MM.1S (cell line): ENCODE measurements around the gene ZIM2.
"Not testable (repeated sequence)": the region's sequence is repeated elsewhere in the genome, so short reads cannot be mapped to it uniquely, and the experiment has no call there.

Experiments
- DNase-seq: peaks from one replicate; pipeline ENCODE4 v3.0.0-alpha.2; 2015
- H2AFZ ChIP-seq: fragments of 300-600 bp; sonication (generic); 2 replicates; pipeline ENCODE4 v1.6.0; 2016; ENCODE audit warnings: antibody characterized with exemption, low read length
- H3F3A ChIP-seq: fragments of 300-600 bp; sonication (generic); 2 replicates; pipeline ENCODE4 v1.6.1; 2016; ENCODE audit warnings: mild to moderate bottlenecking, antibody characterized with exemption, low read length, moderate library complexity, mixed read lengths; ENCODE audit not compliant: insufficient read depth
- H3K27ac ChIP-seq: fragments of 300-600 bp; sonication (generic); 2 replicates; pipeline ENCODE4 v1.5.1; 2016; ENCODE audit warnings: mild to moderate bottlenecking, low read length
- H3K27me3 ChIP-seq: fragments of 300-600 bp; sonication (generic); replicated peaks from 2 replicates; pipeline ENCODE4 v1.6.0; 2016; ENCODE audit warnings: low read length; ENCODE audit not compliant: insufficient read depth
- H3K36me3 ChIP-seq: fragments of 300-600 bp; sonication (generic); replicated peaks from 2 replicates; pipeline ENCODE4 v1.6.1; 2016; ENCODE audit warnings: mild to moderate bottlenecking, low read length, mixed read lengths; ENCODE audit not compliant: insufficient read depth
- H3K4me1 ChIP-seq: fragments of 300-600 bp; sonication (generic); 2 replicates; pipeline ENCODE4 v1.6.1; 2016; ENCODE audit warnings: low read length, mixed read lengths
- H3K4me2 ChIP-seq: fragments of 300-600 bp; sonication (generic); 2 replicates; pipeline ENCODE4 v1.6.0; 2016; ENCODE audit warnings: low read depth, low read length
- H3K4me3 ChIP-seq: fragments of 300-600 bp; sonication (generic); 2 replicates; pipeline ENCODE4 v1.5.1; 2016; ENCODE audit warnings: low read length, mixed read lengths
- H3K79me2 ChIP-seq: fragments of 300-600 bp; sonication (generic); 2 replicates; pipeline ENCODE4 v1.6.1; 2016; ENCODE audit warnings: mixed run types, low read length, mixed read lengths
- H3K9ac ChIP-seq: fragments of 300-600 bp; sonication (generic); 2 replicates; pipeline ENCODE4 v1.6.1; 2016; ENCODE audit warnings: low read length, mixed read lengths
- H3K9me2 ChIP-seq: fragments of 300-600 bp; sonication (generic); replicated peaks from 2 replicates; pipeline ENCODE4 v1.6.1; 2016; ENCODE audit warnings: mild to moderate bottlenecking, low read length, mixed read lengths; ENCODE audit not compliant: insufficient read depth
- H3K9me3 ChIP-seq: fragments of 300-600 bp; sonication (generic); replicated peaks from 2 replicates; pipeline ENCODE4 v1.6.1; 2016; ENCODE audit warnings: mild to moderate bottlenecking, low read length, mixed read lengths; ENCODE audit not compliant: insufficient read depth
- H4K20me1 ChIP-seq: fragments of 300-600 bp; sonication (generic); 2 replicates; pipeline ENCODE4 v1.6.1; 2016; ENCODE audit warnings: mild to moderate bottlenecking, low read length, moderate library complexity, mixed read lengths; ENCODE audit not compliant: insufficient read depth
- CTCF ChIP-seq: fragments of 300-600 bp; sonication (generic); IDR thresholded peaks from 2 replicates; pipeline ENCODE4 v1.5.1; 2016; ENCODE audit warnings: antibody characterized with exemption, low read length, mixed read lengths
- EZH2 ChIP-seq: fragments of 300-600 bp; sonication (generic); optimal IDR thresholded peaks from 2 replicates; pipeline ENCODE3; 2017; ENCODE audit warnings: low read depth, mild to moderate bottlenecking, antibody characterized with exemption, low read length, mixed read lengths
- EZH2phosphoT487 ChIP-seq: fragments of 300-600 bp; sonication (generic); IDR thresholded peaks from 2 replicates; pipeline ENCODE4 v1.6.1; 2018; ENCODE audit warnings: antibody characterized with exemption, low read length

Gene ZIM2

DNA sequence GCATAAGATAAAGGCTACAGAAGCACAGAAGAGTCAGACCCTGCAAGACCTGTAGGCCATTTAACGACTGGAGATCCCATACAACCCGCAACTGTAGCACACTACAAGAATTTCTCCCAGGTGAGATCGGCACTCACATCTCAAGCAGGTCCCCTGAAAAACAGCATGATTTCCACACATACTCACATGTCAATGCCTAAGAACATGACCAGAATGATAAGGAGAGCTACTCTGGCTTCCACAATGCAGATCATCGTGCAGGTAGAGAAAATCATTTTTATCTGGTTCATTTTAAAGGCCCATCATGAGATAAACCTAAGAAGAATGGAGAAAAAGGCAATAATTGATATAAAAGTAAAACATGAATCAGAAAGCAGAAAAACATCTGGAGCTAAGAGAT, 17.5 kb upstream of the ZIM2 start:
- no peaks in the 10 kb centered on the region for H3K36me3 ChIP-seq
- TF ChIP-seq EZH2phosphoT487 (no peak), EZH2 (no peak), CTCF (no peak)
- no peaks in the 10 kb centered on the region for H3K79me2 ChIP-seq
- H3K9me3 ChIP-seq, result no peaks in the 10 kb centered on the region
- H3K4me2 ChIP-seq, result no peak overlapping the region
- no peak overlapping the region for H2AFZ ChIP-seq
- DNase-seq, result no peak
- H3K4me3 ChIP-seq, result no peak overlapping the region
- no peaks in the 10 kb centered on the region for H3K9me2 ChIP-seq
- no peaks in the 10 kb centered on the region for H3K27me3 ChIP-seq
- H4K20me1 ChIP-seq, result no peaks in the 10 kb centered on the region
- no peak overlapping the region for H3K27ac ChIP-seq
- H3K9ac ChIP-seq, result no peak overlapping the region
- H3F3A ChIP-seq, result no peaks in the 10 kb centered on the region
- no peaks in the 10 kb centered on the region for H3K4me1 ChIP-seq

DNA sequence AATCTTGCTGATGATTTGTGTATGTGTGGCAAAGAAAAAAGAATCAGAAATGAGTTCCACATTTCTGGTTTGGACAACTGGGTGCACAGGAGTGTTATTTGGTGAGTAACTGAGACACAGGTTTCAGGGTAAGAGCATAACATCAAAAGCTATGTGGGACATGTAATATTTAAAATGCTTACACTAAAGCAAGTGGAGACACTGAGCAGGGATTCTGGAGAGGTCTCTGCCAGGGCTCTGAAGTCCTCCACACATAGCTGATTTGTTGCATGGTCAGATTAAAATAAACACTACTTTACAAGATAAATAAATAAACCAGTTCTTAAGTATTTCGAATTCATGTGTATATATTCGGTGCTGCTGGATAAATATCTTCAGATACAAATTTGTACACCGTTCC, 16.3 kb upstream of the ZIM2 start:
- no peaks in the 10 kb centered on the region for H3K9me2 ChIP-seq
- no peak overlapping the region for H3K4me2 ChIP-seq
- H3F3A ChIP-seq, result no peaks in the 10 kb centered on the region
- no peaks in the 10 kb centered on the region for H3K9me3 ChIP-seq
- H4K20me1 ChIP-seq, result no peaks in the 10 kb centered on the region
- H3K27ac ChIP-seq, result no peak overlapping the region
- H3K4me3 ChIP-seq, result no peak overlapping the region
- H3K27me3 ChIP-seq, result no peaks in the 10 kb centered on the region
- DNase-seq, result no peak
- H3K4me1 ChIP-seq, result no peaks in the 10 kb centered on the region
- H3K9ac ChIP-seq, result no peak overlapping the region
- no peak overlapping the region for H2AFZ ChIP-seq
- H3K79me2 ChIP-seq, result no peaks in the 10 kb centered on the region
- H3K36me3 ChIP-seq, result no peaks in the 10 kb centered on the region
- TF ChIP-seq CTCF (no peak), EZH2phosphoT487 (no peak), EZH2 (no peak)

GRCh38 chr19:56852361-56852760, 11.8 kb upstream of the ZIM2 start:
- H3K36me3 ChIP-seq, H3K4me2 ChIP-seq, H3K4me1 ChIP-seq, H3K27ac ChIP-seq, DNase-seq, H4K20me1 ChIP-seq, H3K9me2 ChIP-seq, H3F3A ChIP-seq, H3K9ac ChIP-seq, H3K27me3 ChIP-seq, H3K9me3 ChIP-seq, H2AFZ ChIP-seq, H3K79me2 ChIP-seq, H3K4me3 ChIP-seq: not testable (repeated sequence)

DNA sequence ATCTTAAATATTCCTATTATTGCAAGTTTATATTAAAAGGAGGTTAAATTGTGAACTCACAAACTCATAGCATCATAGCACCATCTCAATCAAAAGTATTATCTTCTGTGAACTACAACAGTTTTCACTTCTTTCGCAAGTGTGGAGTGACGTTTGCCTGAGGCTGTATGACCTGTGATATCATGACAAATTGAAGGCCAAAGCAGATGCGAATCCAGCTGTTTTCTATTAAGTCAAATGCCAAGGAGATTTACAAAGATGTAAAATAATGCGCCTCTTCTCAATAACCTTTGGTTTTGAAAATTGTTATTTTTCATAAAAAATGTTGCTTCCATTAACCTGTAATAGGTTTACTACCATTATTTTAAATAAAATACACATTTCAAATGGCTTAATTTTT, 7.6 kb upstream of the ZIM2 start:
- no peak overlapping the region for H2AFZ ChIP-seq
- H3K36me3 ChIP-seq, result no peaks in the 10 kb centered on the region
- no peaks in the 10 kb centered on the region for H3K27me3 ChIP-seq
- no peaks in the 10 kb centered on the region for H3K79me2 ChIP-seq
- TF ChIP-seq EZH2phosphoT487 (no peak), CTCF (no peak), EZH2 (no peak)
- H3K9me3 ChIP-seq, result no peaks in the 10 kb centered on the region
- H3F3A ChIP-seq, result no peaks in the 10 kb centered on the region
- H3K4me1 ChIP-seq, result no peaks in the 10 kb centered on the region
- H3K27ac ChIP-seq, result no peak overlapping the region
- H4K20me1 ChIP-seq, result no peaks in the 10 kb centered on the region
- H3K4me3 ChIP-seq, result no peak overlapping the region
- H3K4me2 ChIP-seq, result no peak overlapping the region
- no peak overlapping the region for H3K9ac ChIP-seq
- H3K9me2 ChIP-seq, result no peaks in the 10 kb centered on the region
- DNase-seq, result no peak
